BJ (cell line): Measurements from ENCODE around the gene RBM38. TPM values are rescaled to one million over a fixed set of nuclear protein-coding genes. Genes with fewer than 3 reads are reported as not detected.
A peak's percentile ranks its signal among the peaks of the same experiment; 100 is the strongest.

Source experiments
- CTCF ChIA-PET: fragments of 350-600 bp; formaldehyde crosslinking; extraction: SDS; loops from one replicate; lab custom pipeline; 2021; ENCODE audit warnings: antibody characterized with exemption, inconsistent platforms; lab: Yijun Ruan, JAX
- POLR2A ChIA-PET: fragments of 300-600 bp; sonication (Branson Sonifier 250); formaldehyde crosslinking; extraction: SDS; loops from one replicate; lab custom pipeline; 2021; ENCODE audit warnings: antibody characterized with exemption; lab: Charles Lee
- DNase-seq: peaks from one replicate; pipeline ENCODE4 v3.0.0-alpha.2; 2011; ENCODE audit warnings: low read depth
- H3K27me3 ChIP-seq: 2 replicates; pipeline ENCODE4 v1.6.0; 2011; ENCODE audit warnings: low read length; ENCODE audit not compliant: control insufficient read depth, insufficient read depth
- H3K36me3 ChIP-seq: 2 replicates; pipeline ENCODE4 v1.5.1; 2011; ENCODE audit warnings: low read length; ENCODE audit not compliant: control insufficient read depth, insufficient read depth
- H3K4me3 ChIP-seq: 2 replicates; pipeline ENCODE4 v1.5.1; 2011; ENCODE audit warnings: low read depth, mild to moderate bottlenecking, control low read depth, low read length
- polyA plus RNA-seq: library from polyadenylated mRNA; depleted of rRNA; stranded (reverse); fragments of >200 nt; gene quantifications from 2 replicates; pipeline ENCODE4 v1.2.3, GENCODE V29; 2011
- TF ChIP-seq, protein P1 (sequence below): IDR thresholded peaks from 2 replicates; pipeline ENCODE4 v1.5.1; 2011; ENCODE audit warnings: low read depth, mild to moderate bottlenecking, control low read depth, inconsistent platforms, low read length, moderate library complexity; ENCODE audit not compliant: insufficient read depth

RBM38 gene
- polyA plus RNA-seq, 1 experiment: 5.2 TPM

- H3K4me3 ChIP-seq: peak overlapping the region; percentile 72
- H3K36me3 ChIP-seq: peaks cover 8% of the 10 kb centered on the region
- TF ChIP-seq, protein P1, sequence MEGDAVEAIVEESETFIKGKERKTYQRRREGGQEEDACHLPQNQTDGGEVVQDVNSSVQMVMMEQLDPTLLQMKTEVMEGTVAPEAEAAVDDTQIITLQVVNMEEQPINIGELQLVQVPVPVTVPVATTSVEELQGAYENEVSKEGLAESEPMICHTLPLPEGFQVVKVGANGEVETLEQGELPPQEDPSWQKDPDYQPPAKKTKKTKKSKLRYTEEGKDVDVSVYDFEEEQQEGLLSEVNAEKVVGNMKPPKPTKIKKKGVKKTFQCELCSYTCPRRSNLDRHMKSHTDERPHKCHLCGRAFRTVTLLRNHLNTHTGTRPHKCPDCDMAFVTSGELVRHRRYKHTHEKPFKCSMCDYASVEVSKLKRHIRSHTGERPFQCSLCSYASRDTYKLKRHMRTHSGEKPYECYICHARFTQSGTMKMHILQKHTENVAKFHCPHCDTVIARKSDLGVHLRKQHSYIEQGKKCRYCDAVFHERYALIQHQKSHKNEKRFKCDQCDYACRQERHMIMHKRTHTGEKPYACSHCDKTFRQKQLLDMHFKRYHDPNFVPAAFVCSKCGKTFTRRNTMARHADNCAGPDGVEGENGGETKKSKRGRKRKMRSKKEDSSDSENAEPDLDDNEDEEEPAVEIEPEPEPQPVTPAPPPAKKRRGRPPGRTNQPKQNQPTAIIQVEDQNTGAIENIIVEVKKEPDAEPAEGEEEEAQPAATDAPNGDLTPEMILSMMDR: no peak
- ChIA-PET CTCF (interaction anchor here (0.8 to 1.5 kb wide), 2 partner anchors 8 to 20 kb away, joined by 3 to 4 read pairs; no protein-coding TSS in a partner anchor), POLR2A (no interaction called here)
- no peaks in the 10 kb centered on the region for H3K27me3 ChIP-seq
- DNase-seq: no peak
These were observed 1.5 kb downstream of the RBM38 start for GRCh38 chr20:57392512-57393271.

DNA sequence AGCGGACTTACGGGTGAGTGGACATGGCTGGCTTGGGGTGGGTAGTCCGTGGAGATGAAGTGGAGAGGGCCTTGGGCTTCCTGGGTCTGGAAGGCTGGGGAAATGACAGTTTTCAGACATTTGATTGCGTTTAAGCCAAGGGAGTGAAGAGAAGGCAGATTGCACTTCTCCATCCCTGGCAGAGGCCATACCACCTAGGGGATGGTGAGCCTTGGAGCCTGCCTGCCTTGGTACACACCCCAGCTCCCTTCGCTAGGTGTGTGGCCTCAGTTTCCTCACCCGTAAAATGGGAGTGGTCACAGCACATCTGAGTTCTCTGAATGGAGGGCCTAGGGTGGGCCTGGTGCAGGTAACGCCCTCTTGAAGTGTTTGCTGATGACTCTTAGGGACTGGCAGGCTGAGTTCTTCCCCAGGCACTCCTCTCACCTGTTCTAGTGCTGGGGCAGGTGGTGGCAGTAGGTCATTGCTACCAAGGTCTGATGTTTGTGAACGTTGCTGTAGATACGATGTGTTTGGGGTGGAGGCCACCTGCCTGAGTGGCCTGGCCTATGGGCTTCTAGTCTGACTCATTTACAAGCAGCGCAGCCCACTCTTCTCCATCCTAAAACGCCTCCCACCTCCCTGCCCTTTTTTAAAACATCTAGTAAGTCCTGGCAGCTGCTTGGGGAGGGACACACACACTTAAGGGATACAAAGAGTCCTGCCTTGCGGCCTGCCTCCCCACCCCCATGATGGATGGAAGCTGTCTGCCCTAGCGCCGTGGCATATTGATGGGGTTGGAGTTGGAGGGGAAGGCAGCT is 2.3 kb downstream of the RBM38 start:
- no peak overlapping the region for H3K4me3 ChIP-seq
- no peaks in the 10 kb centered on the region for H3K27me3 ChIP-seq
- H3K36me3 ChIP-seq: peaks cover 8% of the 10 kb centered on the region
- CTCF ChIA-PET: interaction anchor here (0.7 to 1.5 kb wide), 3 partner anchors 9 to 23 kb away, joined by 3 to 4 read pairs (median 3); no protein-coding TSS in a partner anchor
- DNase-seq: no peak
- TF ChIP-seq, protein P1: no peak
- POLR2A ChIA-PET: no interaction called here

GRCh38 chr20:57394121-57395082 is 3.2 kb downstream of the RBM38 start:
- H3K36me3 ChIP-seq: peaks cover 8% of the 10 kb centered on the region
- TF ChIP-seq, protein P1: no peak
- ChIA-PET CTCF (interaction anchor here (0.6 to 1.2 kb wide), 4 partner anchors 8 to 439 kb away, joined by 3 read pairs; no protein-coding TSS in a partner anchor), POLR2A (no interaction called here)
- no peak overlapping the region for H3K4me3 ChIP-seq
- no peaks in the 10 kb centered on the region for H3K27me3 ChIP-seq
- DNase-seq: no peak

GRCh38 chr20:57395111-57395966 is 4.1 kb downstream of the RBM38 start:
- H3K27me3 ChIP-seq: no peaks in the 10 kb centered on the region
- DNase-seq: no peak
- TF ChIP-seq, protein P1: no peak
- H3K36me3 ChIP-seq: peaks cover 8% of the 10 kb centered on the region
- H3K4me3 ChIP-seq: no peak overlapping the region
- POLR2A ChIA-PET: no interaction called here
- CTCF ChIA-PET: interaction anchor here (0.6 to 0.7 kb wide), 2 partner anchors 10 to 440 kb away, joined by 3 read pairs; no protein-coding TSS in a partner anchor
